Esophagus squamous epithelium (tissue), 5 donors: ENCODE results near the gene IL22RA1. TPM values are rescaled to one million over a fixed set of nuclear protein-coding genes. Genes with fewer than 3 reads are reported as not detected.

Experiments
- DNase-seq: peaks from one replicate; lab custom pipeline; 2025; lab: John Stamatoyannopoulos, UW
- H3K27ac ChIP-seq, 4 donors: fragments of 200-600 bp; sonication (generic); one replicate each; pipeline ENCODE4 v1.5.1; 2016 to 2019; ENCODE audit warnings: mild to moderate bottlenecking in 1 of 4
- H3K27me3 ChIP-seq, 4 donors: fragments of 200-600 bp; sonication (generic); 1 replicate in 3 of 4; 2 replicates in 1 of 4; pipeline versions ENCODE4 v1.5.1 to v1.6.0; 2017 to 2021; ENCODE audit warnings: antibody characterized with exemption in 1 of 4
- H3K36me3 ChIP-seq, 3 donors: fragments of 200-600 bp; sonication (generic); one replicate each; pipeline ENCODE4 v1.5.1; 2016 to 2019
- H3K4me1 ChIP-seq, 3 donors: fragments of 200-600 bp; sonication (generic); one replicate each; pipeline ENCODE4 v1.5.1; 2017 to 2019
- H3K4me3 ChIP-seq, 4 donors: fragments of 200-600 bp; sonication (generic); 1 replicate in 3 of 4; 2 replicates in 1 of 4; pipeline ENCODE4 v1.5.1; 2016 to 2019; ENCODE audit warnings: mild to moderate bottlenecking in 2 of 4, moderate library complexity in 1 of 4
- H3K9me3 ChIP-seq, 3 donors: fragments of 200-600 bp; sonication (generic); one replicate each; pipeline ENCODE4 v1.5.1; 2016 to 2019
- POLR2A ChIP-seq, 4 donors: fragments of 450-650 bp; IDR thresholded peaks; one replicate each; pipeline ENCODE4 v1.6.1; 2017; ENCODE audit warnings: antibody characterized with exemption in 4 of 4, mild to moderate bottlenecking in 4 of 4, moderate library complexity in 3 of 4
- WGBS, 2 donors: methylation state at CpG; one replicate each; pipeline ENCODE4 v1.1.5; 2018; 5-methylcytosine and 5-hydroxymethylcytosine counted together
- intact Hi-C: fragments of 100-400 bp; cut with DNase I; formaldehyde crosslinking; loops from one replicate; pipeline ENCODE4 v1.15.0; 2022
- total RNA-seq, 4 donors: library from RNA; depleted of rRNA; stranded (reverse); fragments of >200 nt; gene quantifications; one replicate each; pipeline ENCODE4 v1.1.0, GENCODE V29; 2016
- TF ChIP-seq, protein P1 (sequence below), 6 experiments: fragments of 450-650 bp in 4 of 6; fragments of 200-600 bp in 2 of 6; sonication (generic) in 2 of 6; IDR thresholded peaks; one replicate each; pipeline ENCODE4 v1.5.1; 2016 to 2019; ENCODE audit warnings: antibody characterized with exemption in 6 of 6, mild to moderate bottlenecking in 4 of 6, moderate library complexity in 4 of 6
- donor health status: DM: yes; HTN: yes; CAD: no.

Gene IL22RA1
- total RNA-seq, 4 donors from 2014 or later = 3.6 to 16.0 (median 10.5) TPM

DNA sequence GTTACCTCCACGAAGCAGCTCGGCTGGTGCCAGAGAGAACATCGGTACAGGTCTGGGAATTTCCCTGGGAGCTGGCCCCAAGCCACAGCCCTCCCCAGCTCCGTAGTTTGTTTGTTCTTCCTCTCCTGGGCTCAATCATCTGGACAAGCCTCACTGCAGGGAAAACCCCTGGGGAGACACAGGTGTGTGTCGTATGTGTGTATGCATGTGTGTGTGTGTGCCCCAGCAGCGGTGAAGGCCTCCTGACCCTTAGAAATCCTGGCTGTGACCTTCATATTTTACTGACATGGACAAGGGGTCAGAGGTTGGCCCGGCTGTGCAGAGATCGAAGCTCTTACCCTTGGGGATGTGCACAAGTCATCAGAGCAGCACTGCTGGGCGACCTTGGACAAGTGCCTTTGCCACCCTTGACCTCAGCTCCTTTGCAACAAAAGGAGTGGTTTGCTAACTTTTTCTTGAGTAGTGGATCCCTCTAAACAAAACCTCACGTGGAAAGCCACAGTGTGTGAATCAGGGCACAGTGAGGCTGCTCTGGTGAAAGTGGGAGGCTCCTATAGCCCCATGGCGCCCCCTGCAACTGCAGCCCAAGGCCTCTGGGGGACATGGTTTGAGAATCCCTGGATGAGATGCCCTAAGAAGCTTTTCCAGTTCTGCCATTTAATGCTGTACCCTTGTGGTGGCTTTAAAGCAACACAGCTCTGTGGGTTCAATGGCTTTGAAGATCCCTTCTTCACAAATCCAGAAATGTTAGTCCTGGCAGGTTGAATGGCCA is 12.3 kb upstream of the IL22RA1 start:
- Histone ChIP-seq H3K9me3 (no peaks in the 10 kb centered on the region), H3K4me1 (peaks cover 0 to 12% (median under 1%) of the 10 kb centered on the region in 3 donors), H3K4me3 (no peak overlapping the region), H3K27ac (no peak overlapping the region), H3K27me3 (peaks cover 0 to 31% (median 0%) of the 10 kb centered on the region in 4 donors), H3K36me3 (peaks cover 0 to 41% (median 0%) of the 10 kb centered on the region in 3 donors)
- TF ChIP-seq, protein P1, sequence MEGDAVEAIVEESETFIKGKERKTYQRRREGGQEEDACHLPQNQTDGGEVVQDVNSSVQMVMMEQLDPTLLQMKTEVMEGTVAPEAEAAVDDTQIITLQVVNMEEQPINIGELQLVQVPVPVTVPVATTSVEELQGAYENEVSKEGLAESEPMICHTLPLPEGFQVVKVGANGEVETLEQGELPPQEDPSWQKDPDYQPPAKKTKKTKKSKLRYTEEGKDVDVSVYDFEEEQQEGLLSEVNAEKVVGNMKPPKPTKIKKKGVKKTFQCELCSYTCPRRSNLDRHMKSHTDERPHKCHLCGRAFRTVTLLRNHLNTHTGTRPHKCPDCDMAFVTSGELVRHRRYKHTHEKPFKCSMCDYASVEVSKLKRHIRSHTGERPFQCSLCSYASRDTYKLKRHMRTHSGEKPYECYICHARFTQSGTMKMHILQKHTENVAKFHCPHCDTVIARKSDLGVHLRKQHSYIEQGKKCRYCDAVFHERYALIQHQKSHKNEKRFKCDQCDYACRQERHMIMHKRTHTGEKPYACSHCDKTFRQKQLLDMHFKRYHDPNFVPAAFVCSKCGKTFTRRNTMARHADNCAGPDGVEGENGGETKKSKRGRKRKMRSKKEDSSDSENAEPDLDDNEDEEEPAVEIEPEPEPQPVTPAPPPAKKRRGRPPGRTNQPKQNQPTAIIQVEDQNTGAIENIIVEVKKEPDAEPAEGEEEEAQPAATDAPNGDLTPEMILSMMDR (IDR thresholded peaks at IDR 0.05) = peak in 1 of 6 experiments; percentile 25
- TF ChIP-seq POLR2A (IDR thresholded peaks at IDR 0.05) = no peak
- WGBS, 2 donors = 24 to 34% methylated on average over 5 to 6 of the region's 11 CpGs
- DNase-seq = no peak
- intact Hi-C loops = no loop called here

DNA sequence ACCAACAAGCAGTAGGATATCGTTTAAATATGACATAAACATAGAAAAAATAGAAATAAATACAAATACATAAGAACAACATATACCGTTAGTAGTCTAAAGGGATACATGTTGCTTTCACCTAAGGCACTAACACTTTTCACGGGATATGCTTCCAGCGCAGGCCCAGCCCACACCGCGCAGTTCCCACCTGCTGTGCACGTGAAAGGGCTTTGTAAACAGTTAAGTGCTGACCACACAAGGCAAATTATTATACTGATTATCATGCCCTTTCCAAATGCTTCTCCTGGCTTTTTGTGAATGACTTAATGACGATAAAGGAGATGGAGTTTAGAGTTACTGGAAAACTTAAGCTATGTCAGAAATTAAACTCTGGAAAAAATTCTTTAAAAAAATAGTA is 11.3 kb upstream of the IL22RA1 start:
- H3K4me3 ChIP-seq = no peak overlapping the region
- TF ChIP-seq, protein P1 (IDR thresholded peaks at IDR 0.05) = no peak
- TF ChIP-seq POLR2A (IDR thresholded peaks at IDR 0.05) = no peak
- peaks cover 0 to 35% (median 0%) of the 10 kb centered on the region in 4 donors for H3K27me3 ChIP-seq
- DNase-seq = no peak
- H3K27ac ChIP-seq = no peak overlapping the region
- H3K9me3 ChIP-seq = no peaks in the 10 kb centered on the region
- 78 to 88% methylated on average over 8 of the region's 8 CpGs for WGBS, 2 donors
- peaks cover 0 to 22% (median 5%) of the 10 kb centered on the region in 3 donors for H3K4me1 ChIP-seq
- intact Hi-C loops = no loop called here
- H3K36me3 ChIP-seq = peaks cover 0 to 33% (median 0%) of the 10 kb centered on the region in 3 donors

DNA sequence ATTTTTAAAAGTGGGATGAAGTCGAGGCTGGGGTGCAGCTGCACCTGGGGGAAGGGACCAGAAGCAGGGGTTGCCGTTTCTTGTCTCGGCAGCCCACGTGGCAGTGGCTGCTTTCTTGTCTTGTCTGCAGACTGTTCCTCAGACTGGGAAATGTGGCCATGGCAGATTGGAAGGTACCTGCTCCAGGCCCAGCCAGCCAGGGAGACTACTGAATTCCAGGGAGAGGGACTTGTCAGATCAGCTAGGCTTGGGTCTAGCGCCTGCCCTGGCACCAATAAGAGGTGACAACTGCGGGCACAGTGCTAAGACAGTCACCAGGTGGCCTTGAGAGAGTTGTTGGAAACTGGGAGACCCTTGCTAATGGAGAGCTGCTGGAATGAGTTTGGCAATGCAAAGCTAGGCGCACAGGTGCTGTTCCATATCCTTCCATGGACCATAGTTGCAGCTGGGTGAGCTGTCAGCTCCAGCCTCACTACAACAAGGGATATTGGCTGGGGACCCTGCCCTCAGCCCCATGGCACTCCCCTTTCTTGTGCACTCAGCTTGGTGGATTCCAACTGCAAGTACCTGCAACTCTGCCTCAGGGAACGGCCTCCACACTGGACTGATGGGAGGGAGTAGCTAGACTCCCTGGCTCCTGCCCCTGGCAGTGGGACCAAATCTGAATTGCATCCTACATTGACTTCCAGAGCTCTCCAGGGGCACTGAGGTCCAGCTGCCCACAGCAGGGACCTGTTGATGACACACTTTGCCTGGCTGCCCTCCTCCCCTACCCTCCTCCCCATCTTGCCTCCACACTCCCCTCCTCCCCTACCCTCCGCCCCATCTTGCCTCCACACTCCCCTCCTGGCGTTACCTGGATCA is 9.9 kb upstream of the IL22RA1 start:
- 82 to 89% methylated on average over 7 to 9 of the region's 10 CpGs for WGBS, 2 donors
- Histone ChIP-seq H3K36me3 (peaks cover 0 to 21% (median 0%) of the 10 kb centered on the region in 3 donors), H3K27ac (no peak overlapping the region), H3K4me1 (peaks cover 0 to 24% (median 5%) of the 10 kb centered on the region in 3 donors), H3K9me3 (no peaks in the 10 kb centered on the region), H3K27me3 (peaks cover 0 to 35% (median 0%) of the 10 kb centered on the region in 4 donors), H3K4me3 (no peak overlapping the region)
- DNase-seq = no peak
- TF ChIP-seq, protein P1 (IDR thresholded peaks at IDR 0.05) = no peak
- TF ChIP-seq POLR2A (IDR thresholded peaks at IDR 0.05) = no peak
- intact Hi-C loops = no loop called here

DNA sequence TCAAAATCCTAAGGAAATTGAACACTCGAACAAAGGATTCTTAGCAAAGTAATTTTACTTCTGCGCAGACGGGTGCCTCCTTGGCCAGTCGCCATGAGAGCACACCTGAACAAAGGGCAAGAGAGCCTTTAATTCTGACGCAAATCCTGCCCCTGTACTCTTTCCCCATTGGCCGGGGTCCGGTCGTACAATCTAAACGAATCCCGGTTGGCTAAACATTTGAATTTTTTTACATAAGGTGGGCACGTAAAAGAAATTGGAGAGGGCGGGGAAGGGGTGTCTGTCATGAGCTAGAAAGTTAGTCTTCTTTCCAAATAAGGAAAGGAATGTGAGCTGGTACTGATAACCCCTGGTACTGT is 8.2 kb upstream of the IL22RA1 start:
- Histone ChIP-seq H3K27me3 (peaks cover 0 to 29% (median 0%) of the 10 kb centered on the region in 4 donors), H3K4me3 (no peak overlapping the region), H3K36me3 (peaks cover 0 to 3% (median 0%) of the 10 kb centered on the region in 3 donors), H3K9me3 (no peaks in the 10 kb centered on the region), H3K27ac (peak overlapping the region in 2 of 4 donors; percentile 33 to 78), H3K4me1 (peaks cover 0 to 24% (median 5%) of the 10 kb centered on the region in 3 donors)
- intact Hi-C loops = no loop called here
- TF ChIP-seq, protein P1 (IDR thresholded peaks at IDR 0.05) = no peak
- no peak for TF ChIP-seq POLR2A (IDR thresholded peaks at IDR 0.05)
- WGBS, 2 donors = 4 to 20% methylated on average over 12 of the region's 12 CpGs
- no peak for DNase-seq
